DOHH2 (cell line): ENCODE data around the gene WDR62.

Experiments used
- H3F3A ChIP-seq: fragments of 200-600 bp; sonication (generic), shearing (Covaris generic); 2 replicates; pipeline ENCODE4 v1.6.0; 2016; ENCODE audit warnings: antibody characterized with exemption, mild to moderate bottlenecking; ENCODE audit not compliant: control insufficient read depth, insufficient read depth
- H3K27ac ChIP-seq: fragments of 200-600 bp; sonication (generic); 2 replicates; pipeline ENCODE4 v1.5.1; 2014; ENCODE audit warnings: low read depth, mild to moderate bottlenecking, low read length, moderate library complexity
- H3K27me3 ChIP-seq: fragments of 200-600 bp; sonication (generic); 2 replicates; pipeline ENCODE4 v1.6.1; 2014; ENCODE audit warnings: mild to moderate bottlenecking, low read length, mixed read lengths; ENCODE audit not compliant: control insufficient read depth
- H3K36me3 ChIP-seq: fragments of 200-600 bp; sonication (generic); 2 replicates; pipeline ENCODE4 v1.6.1; 2014; ENCODE audit warnings: mild to moderate bottlenecking, low read length, moderate library complexity, mixed read lengths; ENCODE audit not compliant: control insufficient read depth
- H3K4me1 ChIP-seq: fragments of 200-600 bp; sonication (generic); 2 replicates; pipeline ENCODE4 v1.6.1; 2014; ENCODE audit warnings: mild to moderate bottlenecking, low read length, mixed read lengths; ENCODE audit not compliant: control insufficient read depth
- H3K4me2 ChIP-seq: fragments of 200-600 bp; sonication (generic); 2 replicates; pipeline ENCODE4 v1.6.0; 2014; ENCODE audit warnings: mild to moderate bottlenecking, low read length, moderate library complexity
- H3K4me3 ChIP-seq: fragments of 200-600 bp; sonication (generic); 2 replicates; pipeline ENCODE4 v1.5.1; 2014; ENCODE audit warnings: mild to moderate bottlenecking, low read length, mixed read lengths
- H3K79me2 ChIP-seq: fragments of 200-600 bp; sonication (generic); 2 replicates; pipeline ENCODE4 v1.6.1; 2014; ENCODE audit warnings: mild to moderate bottlenecking, low read length, mixed read lengths; ENCODE audit not compliant: control insufficient read depth
- H3K9me2 ChIP-seq: fragments of 200-600 bp; sonication (generic); replicated peaks from 2 replicates; pipeline ENCODE4 v1.6.1; 2014; ENCODE audit warnings: mild to moderate bottlenecking, low read length, mixed read lengths; ENCODE audit not compliant: control insufficient read depth
- H3K9me3 ChIP-seq: fragments of 200-600 bp; sonication (generic); 2 replicates; pipeline ENCODE4 v1.6.1; 2014; ENCODE audit warnings: antibody characterized with exemption, low read length, mixed read lengths; ENCODE audit not compliant: control insufficient read depth, insufficient read depth
- H4K20me1 ChIP-seq: fragments of 200-600 bp; sonication (generic); 2 replicates; pipeline ENCODE4 v1.6.0; 2014; ENCODE audit warnings: low read depth, mild to moderate bottlenecking, antibody characterized with exemption, low read length, moderate library complexity; ENCODE audit not compliant: control insufficient read depth, insufficient read depth
- EZH2phosphoT487 ChIP-seq: fragments of 200-600 bp; sonication (generic); IDR thresholded peaks from 2 replicates; pipeline ENCODE4 v1.6.1; 2017; ENCODE audit warnings: borderline replicate concordance, mild to moderate bottlenecking, antibody characterized with exemption, low read length, moderate library complexity, mixed read lengths
- TF ChIP-seq, protein P1 (sequence below): fragments of 200-600 bp; sonication (generic); IDR thresholded peaks from one replicate; pipeline ENCODE4 v1.5.1; 2014; ENCODE audit warnings: antibody characterized with exemption, mild to moderate bottlenecking, low read depth, low read length; ENCODE audit not compliant: poor library complexity, severe bottlenecking

WDR62 gene

DNA sequence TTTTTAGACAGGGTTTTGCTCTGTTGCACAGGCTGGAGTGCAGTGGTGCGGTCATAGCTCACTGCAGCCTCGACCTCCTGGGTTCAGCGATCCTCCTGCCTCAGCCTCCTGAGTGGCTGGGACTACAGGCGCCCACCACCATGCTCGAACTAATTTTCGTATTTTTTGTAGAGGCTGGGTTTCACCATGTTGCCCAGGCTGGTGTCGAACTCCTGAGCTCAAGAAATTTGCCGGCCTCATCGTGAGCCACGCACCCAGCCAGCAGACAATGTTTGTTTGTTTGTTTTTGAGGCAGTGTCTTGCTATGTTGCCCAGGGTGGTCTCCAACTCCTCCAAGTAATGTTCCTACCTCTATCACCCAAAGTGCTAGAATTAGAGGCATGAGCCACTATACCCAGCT is 98.4 kb downstream of the WDR62 start:
- Histone ChIP-seq H3K4me2 (no peak overlapping the region), H3K9me3 (no peaks in the 10 kb centered on the region), H3K36me3 (peaks cover 19% of the 10 kb centered on the region), H3K27ac (no peak overlapping the region), H3K4me1 (no peaks in the 10 kb centered on the region), H3K27me3 (no peaks in the 10 kb centered on the region), H4K20me1 (no peaks in the 10 kb centered on the region), H3K9me2 (no peaks in the 10 kb centered on the region), H3F3A (no peaks in the 10 kb centered on the region), H3K79me2 (no peaks in the 10 kb centered on the region), H3K4me3 (no peak overlapping the region)
- no peak for TF ChIP-seq EZH2phosphoT487
- TF ChIP-seq, protein P1, sequence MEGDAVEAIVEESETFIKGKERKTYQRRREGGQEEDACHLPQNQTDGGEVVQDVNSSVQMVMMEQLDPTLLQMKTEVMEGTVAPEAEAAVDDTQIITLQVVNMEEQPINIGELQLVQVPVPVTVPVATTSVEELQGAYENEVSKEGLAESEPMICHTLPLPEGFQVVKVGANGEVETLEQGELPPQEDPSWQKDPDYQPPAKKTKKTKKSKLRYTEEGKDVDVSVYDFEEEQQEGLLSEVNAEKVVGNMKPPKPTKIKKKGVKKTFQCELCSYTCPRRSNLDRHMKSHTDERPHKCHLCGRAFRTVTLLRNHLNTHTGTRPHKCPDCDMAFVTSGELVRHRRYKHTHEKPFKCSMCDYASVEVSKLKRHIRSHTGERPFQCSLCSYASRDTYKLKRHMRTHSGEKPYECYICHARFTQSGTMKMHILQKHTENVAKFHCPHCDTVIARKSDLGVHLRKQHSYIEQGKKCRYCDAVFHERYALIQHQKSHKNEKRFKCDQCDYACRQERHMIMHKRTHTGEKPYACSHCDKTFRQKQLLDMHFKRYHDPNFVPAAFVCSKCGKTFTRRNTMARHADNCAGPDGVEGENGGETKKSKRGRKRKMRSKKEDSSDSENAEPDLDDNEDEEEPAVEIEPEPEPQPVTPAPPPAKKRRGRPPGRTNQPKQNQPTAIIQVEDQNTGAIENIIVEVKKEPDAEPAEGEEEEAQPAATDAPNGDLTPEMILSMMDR, result no peak
